Activated naive CD4-positive, alpha-beta T cell treated with anti-CD3 and anti-CD28 coated beads, Interleukin-2, amount 50 U/mL, for 72 hours (primary cell): ENCODE results near the gene DPEP1. TPM values are rescaled to one million over a fixed set of nuclear protein-coding genes. Genes with fewer than 3 reads are reported as not detected.

Experiments
- ATAC-seq, 2 donors: fragments of 150-1000 bp; cut with Tn5 transposase; 2 replicates each; pipeline ENCODE4 v1.10.0; 2021; ENCODE audit warnings: mild to moderate bottlenecking in 2 of 2, moderate library complexity in 2 of 2
- DNase-seq, 2 donors: peaks; one replicate each; pipeline ENCODE4 v3.0.0; 2021 to 2022; ENCODE audit warnings: low spot score in 2 of 2
- H3K27ac Mint-ChIP-seq, 2 donors: one replicate each; pipeline ENCODE4 v1.8.0; 2022; ENCODE audit warnings: mild to moderate bottlenecking in 2 of 2, mixed read lengths in 2 of 2
- H3K36me3 Mint-ChIP-seq, 2 donors: one replicate each; pipeline ENCODE4 v1.8.0; 2022; ENCODE audit warnings: mixed read lengths in 2 of 2
- H3K9me3 Mint-ChIP-seq, 2 donors: one replicate each; pipeline ENCODE4 v1.8.0; 2022; ENCODE audit warnings: mixed read lengths in 2 of 2
- total RNA-seq, 2 donors: library from RNA; stranded (reverse); gene quantifications; one replicate each; pipeline ENCODE4 v1.2.3, GENCODE V29; 2022

Gene DPEP1
- total RNA-seq, 2 donors from 2014 or later: not detected

- ATAC-seq (no peak), DNase-seq (no peak)
- Mint-ChIP-seq H3K27ac (no peak overlapping the region), H3K36me3 (no peaks in the 10 kb centered on the region), H3K9me3 (no peaks in the 10 kb centered on the region)
Measured at GRCh38 chr16:89588413-89589109, 24.9 kb upstream of the DPEP1 start.

DNA sequence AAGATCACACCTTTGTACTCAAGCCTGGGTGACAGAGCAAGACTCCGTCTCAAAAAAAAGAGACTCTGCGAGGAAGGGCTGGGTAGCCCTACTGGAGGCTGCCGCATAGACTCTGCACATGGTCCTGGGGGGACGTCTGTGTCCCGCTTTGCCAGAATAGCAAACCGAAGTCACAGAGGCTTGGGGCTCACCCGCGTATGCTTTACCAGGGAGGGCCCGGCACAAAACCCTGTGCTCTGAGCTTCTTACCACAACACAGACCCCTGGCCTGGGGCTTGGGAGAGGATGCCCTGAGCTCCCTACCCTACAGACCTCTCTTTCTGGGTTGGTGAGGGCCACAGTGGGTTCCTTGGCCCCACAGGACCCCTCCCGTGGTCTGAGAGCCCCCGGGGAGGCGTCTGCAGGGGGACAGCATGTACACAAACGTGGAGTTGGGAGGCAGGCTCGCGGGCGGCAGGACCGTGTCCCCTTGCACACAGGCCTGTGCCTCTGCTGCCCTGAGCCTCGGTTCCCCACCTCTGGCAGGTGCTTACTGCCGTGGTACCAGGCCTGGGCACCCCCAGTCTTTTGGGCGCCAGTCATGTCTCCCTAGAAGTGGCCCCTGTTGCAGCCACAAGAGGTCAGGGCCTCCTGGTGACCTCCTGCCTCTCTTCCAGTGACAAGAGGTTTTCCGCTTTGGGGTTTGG is 24.1 kb upstream of the DPEP1 start:
- Mint-ChIP-seq H3K36me3 (no peaks in the 10 kb centered on the region), H3K9me3 (no peaks in the 10 kb centered on the region), H3K27ac (no peak overlapping the region)
- ATAC-seq (no peak), DNase-seq (no peak)

DNA sequence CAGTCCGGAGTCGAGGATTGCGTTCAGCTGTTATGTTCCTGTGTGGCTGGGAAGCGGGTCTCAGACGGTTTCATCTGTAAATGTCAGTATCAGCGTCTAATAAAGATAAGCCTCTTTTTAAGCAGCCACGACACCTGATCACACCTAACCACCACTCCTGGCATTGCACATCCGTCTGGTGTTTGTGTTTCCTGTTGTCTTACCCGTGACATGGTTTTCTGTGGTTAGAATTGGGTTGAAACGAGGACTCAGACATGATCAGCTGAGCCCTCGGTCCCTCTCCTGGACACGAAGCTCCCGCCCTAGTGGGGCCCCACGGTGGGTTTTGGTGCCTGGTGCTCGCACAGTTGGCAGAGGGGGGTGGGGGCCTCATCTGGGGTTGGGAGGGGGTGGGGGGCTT is 19.6 kb upstream of the DPEP1 start:
- DNase-seq: no peak
- H3K27ac Mint-ChIP-seq: no peak overlapping the region
- ATAC-seq: peak; percentile 43 to 48

GRCh38 chr16:89595330-89596060 is 17.9 kb upstream of the DPEP1 start:
- H3K9me3 Mint-ChIP-seq: no peaks in the 10 kb centered on the region
- H3K27ac Mint-ChIP-seq: no peak overlapping the region
- H3K36me3 Mint-ChIP-seq: no peaks in the 10 kb centered on the region
- ATAC-seq: no peak
- DNase-seq: no peak

More for the DNA sequence above, 19.6 kb upstream of the DPEP1 start:
- no peaks in the 10 kb centered on the region for H3K9me3 Mint-ChIP-seq
- no peaks in the 10 kb centered on the region for H3K36me3 Mint-ChIP-seq

DNA sequence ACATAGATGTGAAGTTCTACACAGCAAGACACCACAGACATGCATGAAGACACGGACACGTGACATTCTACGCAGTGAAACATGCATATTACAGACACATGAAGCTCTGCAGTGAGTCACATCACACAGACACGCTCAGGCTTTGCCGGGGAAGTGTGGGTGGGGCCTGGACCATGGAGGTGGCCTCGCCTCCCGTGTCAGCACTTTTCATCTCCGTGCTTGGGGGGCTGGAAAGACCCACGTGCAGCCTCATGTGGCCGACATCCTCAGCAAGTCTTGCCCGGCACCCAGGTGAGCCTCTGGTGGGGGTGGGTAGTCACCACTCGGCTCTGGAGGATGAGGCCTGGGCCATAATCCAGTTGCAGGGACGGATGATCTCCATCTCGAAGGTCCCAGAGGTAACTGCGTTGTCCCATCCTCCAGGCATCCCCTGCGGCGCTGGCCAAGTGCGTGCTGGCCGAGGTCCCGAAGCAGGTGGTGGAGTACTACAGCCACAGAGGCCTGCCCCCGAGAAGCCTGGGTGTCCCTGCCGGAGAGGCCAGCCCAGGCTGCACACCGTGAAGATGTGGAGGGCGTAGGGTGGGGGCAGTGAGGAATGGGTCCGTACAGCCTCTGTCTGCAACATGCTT is 17.3 kb upstream of the DPEP1 start:
- H3K27ac Mint-ChIP-seq: no peak overlapping the region
- ATAC-seq (no peak), DNase-seq (no peak)
- H3K9me3 Mint-ChIP-seq: no peaks in the 10 kb centered on the region
- H3K36me3 Mint-ChIP-seq: no peaks in the 10 kb centered on the region

DNA sequence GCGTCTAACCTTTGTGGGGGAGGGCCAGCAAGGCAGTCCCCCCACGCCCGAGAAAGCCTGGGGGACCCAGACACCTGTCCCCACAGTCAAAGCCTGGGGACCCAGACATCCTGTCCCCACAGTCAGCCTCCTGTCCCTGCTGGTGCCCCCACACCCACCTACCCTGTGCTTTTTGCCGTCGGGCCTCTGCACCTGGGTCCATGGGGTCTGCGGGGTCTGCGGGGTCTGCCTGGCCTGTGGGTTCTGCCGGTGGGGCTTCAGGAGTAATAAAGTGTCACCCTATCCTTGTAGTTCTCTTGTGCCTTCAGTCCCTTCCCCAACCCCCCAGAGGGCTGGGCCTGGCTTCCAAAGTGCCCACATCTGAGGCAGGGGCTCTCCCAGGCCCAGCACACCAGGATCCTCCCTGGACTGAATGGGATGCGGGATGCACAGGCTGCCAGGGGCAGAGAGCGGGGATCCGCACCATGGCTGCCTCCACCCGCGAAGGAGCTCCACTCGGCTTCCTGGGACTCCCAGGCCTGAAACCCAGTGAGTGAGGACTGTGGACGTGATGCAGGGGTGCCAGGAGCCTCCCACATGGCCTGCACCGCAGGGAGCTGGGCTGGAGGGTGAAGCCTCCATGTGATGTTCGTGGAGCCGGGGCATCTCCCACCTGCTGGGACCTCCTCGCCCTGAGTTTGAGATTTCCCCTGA is 16.3 kb upstream of the DPEP1 start:
- no peaks in the 10 kb centered on the region for H3K36me3 Mint-ChIP-seq
- no peak for ATAC-seq
- H3K27ac Mint-ChIP-seq: no peak overlapping the region
- no peak for DNase-seq
- H3K9me3 Mint-ChIP-seq: no peaks in the 10 kb centered on the region

DNA sequence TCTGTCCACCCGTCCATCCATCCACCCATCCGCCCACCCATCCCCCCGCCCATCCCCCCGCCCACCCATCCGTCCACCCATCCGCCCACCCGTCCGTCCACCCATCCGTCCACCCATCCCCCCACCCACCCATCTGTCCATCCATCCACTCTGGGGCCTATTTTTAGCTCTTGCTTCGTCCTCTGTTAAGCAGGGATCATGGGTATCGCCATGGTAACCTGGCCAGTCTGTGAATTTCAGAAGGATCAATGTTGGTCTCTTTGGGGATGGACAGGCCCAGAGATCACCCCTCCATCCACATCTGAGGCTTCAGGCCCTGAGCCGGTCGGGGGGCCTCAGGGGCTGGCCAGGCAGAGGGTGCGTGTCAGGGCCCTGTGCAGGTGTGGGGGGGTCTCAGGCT is 15.2 kb upstream of the DPEP1 start:
- H3K27ac Mint-ChIP-seq: no peak overlapping the region
- DNase-seq (no peak), ATAC-seq (no peak)
- no peaks in the 10 kb centered on the region for H3K9me3 Mint-ChIP-seq
- no peaks in the 10 kb centered on the region for H3K36me3 Mint-ChIP-seq

- Mint-ChIP-seq H3K36me3 (no peaks in the 10 kb centered on the region), H3K27ac (peak overlapping the region in 1 of 2 donors; percentile 22), H3K9me3 (no peaks in the 10 kb centered on the region)
- peak; percentile 18 to 37 for ATAC-seq
- peak in 1 of 2 donors; percentile 49 for DNase-seq
Measured at GRCh38 chr16:89599451-89599858, 14.0 kb upstream of the DPEP1 start.

GRCh38 chr16:89599902-89600301 is 13.5 kb upstream of the DPEP1 start:
- ATAC-seq (no peak), DNase-seq (no peak)
- Mint-ChIP-seq H3K27ac (no peak overlapping the region), H3K36me3 (no peaks in the 10 kb centered on the region), H3K9me3 (no peaks in the 10 kb centered on the region)

GRCh38 chr16:89600427-89600826 is 13.0 kb upstream of the DPEP1 start:
- ATAC-seq: no peak
- Mint-ChIP-seq H3K9me3 (no peaks in the 10 kb centered on the region), H3K27ac (no peak overlapping the region), H3K36me3 (no peaks in the 10 kb centered on the region)
- no peak for DNase-seq

GRCh38 chr16:89600956-89601355 is 12.5 kb upstream of the DPEP1 start:
- Mint-ChIP-seq H3K27ac (no peak overlapping the region), H3K9me3 (no peaks in the 10 kb centered on the region)

DNA sequence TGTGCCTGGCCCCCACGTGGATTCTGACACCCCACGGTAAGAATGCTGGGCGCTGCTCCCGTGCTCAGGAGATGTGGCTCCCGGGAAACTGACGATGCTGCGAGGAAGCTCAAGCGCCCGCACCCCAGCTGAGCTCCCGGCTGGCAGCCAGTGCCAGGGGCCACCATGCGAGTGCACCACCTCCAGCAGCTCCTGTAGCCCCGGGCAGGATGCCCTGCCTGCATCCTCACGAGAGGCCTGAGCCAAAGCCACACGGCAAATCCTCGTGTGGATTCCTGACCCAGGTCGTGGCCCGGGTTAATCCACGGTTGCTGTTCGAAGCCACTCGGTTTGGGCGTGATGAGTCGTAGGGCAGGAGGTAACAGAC is 11.6 kb upstream of the DPEP1 start:
- Mint-ChIP-seq H3K27ac (no peak overlapping the region), H3K9me3 (no peaks in the 10 kb centered on the region), H3K36me3 (no peaks in the 10 kb centered on the region)
- ATAC-seq: no peak
- DNase-seq: no peak

More at GRCh38 chr16:89600956-89601355, 12.5 kb upstream of the DPEP1 start:
- ATAC-seq: no peak
- H3K36me3 Mint-ChIP-seq: no peaks in the 10 kb centered on the region
- DNase-seq: no peak

GRCh38 chr16:89602273-89602951 is 11.0 kb upstream of the DPEP1 start:
- H3K36me3 Mint-ChIP-seq: no peaks in the 10 kb centered on the region
- peak; percentile 90 to 98 for ATAC-seq
- H3K27ac Mint-ChIP-seq: no peak overlapping the region
- no peaks in the 10 kb centered on the region for H3K9me3 Mint-ChIP-seq
- peak; percentile 62 to 71 for DNase-seq

DNA sequence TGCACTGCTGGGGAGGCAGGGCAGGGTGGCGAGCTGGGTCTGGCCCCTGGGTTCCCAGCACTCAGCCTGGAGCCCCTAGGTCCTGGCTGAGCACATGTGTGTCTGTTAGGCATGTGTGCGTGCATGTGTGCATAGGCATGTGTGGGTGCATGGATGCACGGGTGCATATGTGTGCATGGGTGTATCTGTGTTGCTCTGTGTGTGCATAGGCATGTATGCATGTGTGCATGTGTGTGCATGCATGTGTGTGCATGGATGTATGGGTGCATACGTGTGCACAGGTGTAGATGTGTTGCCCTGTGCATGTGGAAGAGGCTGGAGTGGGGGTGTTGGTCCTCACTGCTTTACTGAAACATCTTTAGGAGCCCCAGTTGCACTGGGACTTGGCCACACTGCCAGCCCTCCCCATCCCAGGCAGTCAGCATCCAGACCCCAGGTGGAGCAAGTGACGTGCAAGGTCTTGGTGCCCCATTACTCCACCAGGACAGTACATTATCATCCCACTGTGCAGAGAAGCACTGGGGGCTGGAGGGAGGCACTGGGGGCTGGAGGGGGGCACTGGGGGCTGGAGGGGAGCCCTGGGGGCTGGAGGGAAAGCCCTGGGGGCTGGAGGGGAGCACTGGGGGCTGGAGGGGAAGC is 10.4 kb upstream of the DPEP1 start:
- Mint-ChIP-seq H3K36me3 (no peaks in the 10 kb centered on the region), H3K27ac (no peak overlapping the region), H3K9me3 (no peaks in the 10 kb centered on the region)
- peak in 1 of 2 donors; percentile 45 for ATAC-seq
- no peak for DNase-seq

GRCh38 chr16:89604764-89605163 is 8.7 kb upstream of the DPEP1 start:
- DNase-seq (no peak), ATAC-seq (no peak)
- H3K36me3 Mint-ChIP-seq: no peaks in the 10 kb centered on the region
- no peaks in the 10 kb centered on the region for H3K9me3 Mint-ChIP-seq
- H3K27ac Mint-ChIP-seq: no peak overlapping the region
